GM03348 (cell line): ENCODE measurements around the gene TRAPPC13.
"Not testable (repeated sequence)": the region's sequence is repeated elsewhere in the genome, so short reads cannot be mapped to it uniquely, and the experiment has no call there.

Experiments used
- DNase-seq: peaks from one replicate; pipeline ENCODE4 v3.0.0; 2012; ENCODE audit warnings: low spot score

Gene TRAPPC13

GRCh38 chr5:65624571-65625555 is at the start of gene TRAPPC13, which contains the start of gene SHLD3:
TSS of gene TRAPPC13 (plus strand) at chr5:65625027. CDS start at chr5:65625061, 34 bp downstream.
TSS of gene SHLD3 (plus strand) at chr5:65625027. CDS start at chr5:65629588, 4,561 bp downstream.
- DNase-seq: peak; percentile 83

- DNase-seq: no peak
Observed at GRCh38 chr5:65577141-65577540, 47.7 kb upstream of the TRAPPC13 start.

- DNase-seq: no peak
Observed at GRCh38 chr5:65588694-65589093, 36.1 kb upstream of the TRAPPC13 start.

- DNase-seq: not testable (repeated sequence)
Observed at GRCh38 chr5:65601761-65602160, 23.1 kb upstream of the TRAPPC13 start.

- DNase-seq: no peak
Observed at GRCh38 chr5:65611524-65611923, 13.3 kb upstream of the TRAPPC13 start.

GRCh38 chr5:65612298-65612907 is 12.4 kb upstream of the TRAPPC13 start:
- DNase-seq: no peak

GRCh38 chr5:65620021-65620420 is 4.8 kb upstream of the TRAPPC13 start:
- peak; percentile 12 for DNase-seq

GRCh38 chr5:65621961-65622360 is 2.9 kb upstream of the TRAPPC13 start:
- not testable (repeated sequence) for DNase-seq

- DNase-seq: no peak
Observed at GRCh38 chr5:65623482-65623881, 1.3 kb upstream of the TRAPPC13 start.

- peak; percentile 95 for DNase-seq
Observed at GRCh38 chr5:65624025-65624570, 729 bp upstream of the TRAPPC13 start, which contains the start of gene TRIM23. TSS of gene TRIM23 (minus strand) at chr5:65624333. CDS start at chr5:65624274, 59 bp downstream.

- no peak for DNase-seq
Observed at GRCh38 chr5:65625743-65626142, 916 bp downstream of the TRAPPC13 start.

- DNase-seq: no peak
Observed at GRCh38 chr5:65630981-65631380, 6.2 kb downstream of the TRAPPC13 start.

GRCh38 chr5:65640240-65640639 is 15.4 kb downstream of the TRAPPC13 start:
- DNase-seq: no peak

- DNase-seq: no peak
Observed at GRCh38 chr5:65646938-65647337, 22.1 kb downstream of the TRAPPC13 start.

GRCh38 chr5:65647941-65648340 is 23.1 kb downstream of the TRAPPC13 start:
- no peak for DNase-seq

- DNase-seq: no peak
Observed at GRCh38 chr5:65651144-65651543, 26.3 kb downstream of the TRAPPC13 start.

- DNase-seq: no peak
Observed at GRCh38 chr5:65654713-65655112, 29.9 kb downstream of the TRAPPC13 start.

GRCh38 chr5:65663804-65664521 is 39.1 kb downstream of the TRAPPC13 start:
- DNase-seq: peak; percentile 27

GRCh38 chr5:65668696-65669095 is 43.9 kb downstream of the TRAPPC13 start:
- DNase-seq: no peak

- peak; percentile 29 for DNase-seq
Observed at GRCh38 chr5:65672796-65673195, 48.0 kb downstream of the TRAPPC13 start.

GRCh38 chr5:65674749-65675148 is 49.9 kb downstream of the TRAPPC13 start:
- no peak for DNase-seq

GRCh38 chr5:65676056-65676455 is 51.2 kb downstream of the TRAPPC13 start:
- not testable (repeated sequence) for DNase-seq
